Stimulated activated CD4-positive, alpha-beta T cell treated with anti-CD3 and anti-CD28 coated beads, Interleukin-1b, Interleukin-23, amount 100 ng/mL, for 24 hours (primary cell): Measurements from ENCODE around the gene TMEM60.

ENCODE experiments used
- DNase-seq, 4 experiments: peaks; one replicate each; pipeline ENCODE4 v3.0.0-alpha.2; 2020; ENCODE audit warnings: low read depth in 4 of 4, low spot score in 1 of 4

TMEM60 gene

GRCh38 chr7:77782383-77782782 lies 15.9 kb downstream of the TMEM60 start:
- DNase-seq = no peak

- no peak for DNase-seq
Observed at GRCh38 chr7:77778535-77778934, 19.7 kb downstream of the TMEM60 start.

- DNase-seq = no peak
Observed at GRCh38 chr7:77771901-77772300, 26.3 kb downstream of the TMEM60 start.

- no peak for DNase-seq
Observed at GRCh38 chr7:77770316-77770715, 27.9 kb downstream of the TMEM60 start.

- no peak for DNase-seq
Observed at GRCh38 chr7:77766801-77767605, 31.2 kb downstream of the TMEM60 start.

- no peak for DNase-seq
Observed at GRCh38 chr7:77765906-77766800, 32.1 kb downstream of the TMEM60 start.

- no peak for DNase-seq
Observed at GRCh38 chr7:77765481-77765880, 32.8 kb downstream of the TMEM60 start.

- DNase-seq = no peak
Observed at GRCh38 chr7:77760809-77761453, 37.3 kb downstream of the TMEM60 start.

- peak; percentile 32 to 64 (median 54) for DNase-seq
Observed at GRCh38 chr7:77759294-77759889, 38.8 kb downstream of the TMEM60 start.

GRCh38 chr7:77757589-77757988 lies 40.6 kb downstream of the TMEM60 start:
- no peak for DNase-seq

- no peak for DNase-seq
Observed at GRCh38 chr7:77753173-77753572, 45.1 kb downstream of the TMEM60 start.

- DNase-seq = no peak
Observed at GRCh38 chr7:77752016-77752415, 46.2 kb downstream of the TMEM60 start.

GRCh38 chr7:77747718-77748117 lies 50.5 kb downstream of the TMEM60 start:
- no peak for DNase-seq

GRCh38 chr7:77747178-77747577 lies 51.1 kb downstream of the TMEM60 start:
- no peak for DNase-seq

- DNase-seq = no peak
Observed at GRCh38 chr7:77746824-77747165, 51.4 kb downstream of the TMEM60 start.

GRCh38 chr7:77746164-77746823 lies 51.9 kb downstream of the TMEM60 start:
- no peak for DNase-seq

- no peak for DNase-seq
Observed at GRCh38 chr7:77745746-77746145, 52.5 kb downstream of the TMEM60 start.
